ENCODE measurements around the gene MCM5. TPM values are rescaled to one million over a fixed set of nuclear protein-coding genes. Genes with fewer than 3 reads are reported as not detected.
A peak's percentile ranks its signal among the peaks of the same experiment; 100 is the strongest.

The MCM5 gene
- total and polyA plus RNA-seq, 2 of the 13 experiments (the other 11 are each of a cell fraction or from before 2014, with no cell fraction given), result 40.2 to 93.5 TPM

GRCh38 chr22:35399114-35399677 lies 744 bp upstream of the MCM5 start (continued):
- no peak for TF ChIP-seq ZHX2 (IDR thresholded peaks at IDR 0.05; ENCODE audit: low read depth)
- no peak for TF ChIP-seq ZHX2 (CRISPR knock-in tag; IDR thresholded peaks at IDR 0.05; ENCODE audit: borderline replicate concordance)
- TF ChIP-seq HMGA1 (CRISPR knock-in tag; conservative IDR thresholded peaks at IDR 0.05), result no peak
- no peak for TF ChIP-seq IRF1 (CRISPR knock-in tag; IDR thresholded peaks at IDR 0.05; ENCODE audit: low read depth)
- no peak for TF ChIP-seq GMEB1 (CRISPR knock-in tag; IDR thresholded peaks at IDR 0.05; ENCODE audit: borderline replicate concordance)
- TF ChIP-seq HNF4G (IDR thresholded peaks at IDR 0.05; ENCODE audit: borderline replicate concordance, low read depth, low read length), result no peak
- TF ChIP-seq HNF4G (CRISPR knock-in tag; IDR thresholded peaks at IDR 0.05; ENCODE audit: borderline replicate concordance, low read depth), result no peak
- TF ChIP-seq RCOR2 (CRISPR knock-in tag; IDR thresholded peaks at IDR 0.05), result no peak
- TF ChIP-seq DZIP1 (CRISPR knock-in tag; IDR thresholded peaks at IDR 0.05), result no peak
- no peak for TF ChIP-seq ZNF17 (CRISPR knock-in tag; IDR thresholded peaks at IDR 0.05)
- TF ChIP-seq ZNF256 (CRISPR knock-in tag; conservative IDR thresholded peaks at IDR 0.05), result no peak
- no peak for TF ChIP-seq ZNF230 (CRISPR knock-in tag; IDR thresholded peaks at IDR 0.05)
- peak; percentile 80 for TF ChIP-seq ZBTB33 (CRISPR knock-in tag; IDR thresholded peaks at IDR 0.05)

All from HepG2 (cell line).